ENCODE data around the gene WWOX. TPM values are rescaled to one million over a fixed set of nuclear protein-coding genes. Genes with fewer than 3 reads are reported as not detected.

The WWOX gene
- total RNA-seq, 6 experiments from 2014 or later: 13.0 to 24.3 (median 16.5) TPM

DNA sequence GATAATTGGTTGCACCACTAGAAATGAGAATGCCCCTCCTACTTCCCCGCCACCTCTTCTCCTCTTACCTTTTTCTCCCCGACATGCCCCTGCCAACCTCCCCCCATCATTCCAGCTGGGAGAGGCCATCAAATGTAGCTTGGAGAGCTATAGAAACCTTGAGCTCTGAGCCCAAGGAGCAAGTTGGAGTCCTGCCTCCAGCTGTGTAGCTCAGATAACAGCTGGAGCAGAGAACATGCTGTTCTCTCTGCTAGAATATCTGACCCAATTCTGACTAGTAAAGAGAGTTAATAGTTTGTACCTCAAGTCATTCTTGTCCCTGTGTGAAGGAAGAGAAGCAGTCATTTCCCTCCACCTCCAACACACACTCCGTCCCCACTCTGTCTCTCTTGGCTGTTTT, 1010.8 kb downstream of the WWOX start:
- TF ChIP-seq CTCF (IDR thresholded peaks at IDR 0.05) (no peak), POLR2A (IDR thresholded peaks at IDR 0.05) (no peak)
- Histone ChIP-seq H3K4me1 (no peaks in the 10 kb centered on the region), H3K9me3 (no peaks in the 10 kb centered on the region), H3K27me3 (no peaks in the 10 kb centered on the region), H3K36me3 (no peaks in the 10 kb centered on the region), H3K27ac (no peak overlapping the region), H3K4me3 (no peak overlapping the region)
- DNase-seq: no peak
- 96% methylated on average over 3 of the region's 3 CpGs for WGBS (ENCODE audit: insufficient coverage, low coverage, low lambda C conversion rate, missing lambda C conversion rate)
- intact Hi-C loops (cut with DNase I): no loop called here
- no peak for ATAC-seq

DNA sequence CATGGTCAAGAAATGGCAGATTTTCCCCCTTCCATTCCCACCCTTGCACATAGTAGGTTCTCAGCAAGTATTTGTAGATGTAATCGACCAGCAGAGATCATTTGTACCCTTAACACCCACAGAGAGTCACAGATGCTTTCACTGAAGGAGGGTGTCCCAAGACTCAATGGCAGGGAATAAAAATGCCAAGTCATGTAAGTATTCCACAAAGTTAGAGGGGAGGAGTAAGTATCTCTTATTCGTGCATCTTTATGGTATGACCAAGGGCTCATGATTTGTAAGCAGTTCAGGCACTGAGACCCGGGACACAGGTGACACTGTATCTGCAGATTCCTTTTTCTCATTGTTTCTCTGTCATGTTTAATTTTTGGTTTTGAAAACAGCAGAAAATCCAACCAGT, 1011.5 kb downstream of the WWOX start:
- intact Hi-C loops (cut with DNase I): no loop called here
- ATAC-seq (no peak), DNase-seq (no peak)
- Histone ChIP-seq H3K27ac (no peak overlapping the region), H3K9me3 (no peaks in the 10 kb centered on the region), H3K4me3 (no peak overlapping the region), H3K27me3 (no peaks in the 10 kb centered on the region), H3K4me1 (no peaks in the 10 kb centered on the region), H3K36me3 (no peaks in the 10 kb centered on the region)
- 62% methylated on average over 3 of the region's 3 CpGs for WGBS (ENCODE audit: insufficient coverage, low coverage, low lambda C conversion rate, missing lambda C conversion rate)
- TF ChIP-seq CTCF (IDR thresholded peaks at IDR 0.05): no peak
- TF ChIP-seq POLR2A (IDR thresholded peaks at IDR 0.05): no peak

DNA sequence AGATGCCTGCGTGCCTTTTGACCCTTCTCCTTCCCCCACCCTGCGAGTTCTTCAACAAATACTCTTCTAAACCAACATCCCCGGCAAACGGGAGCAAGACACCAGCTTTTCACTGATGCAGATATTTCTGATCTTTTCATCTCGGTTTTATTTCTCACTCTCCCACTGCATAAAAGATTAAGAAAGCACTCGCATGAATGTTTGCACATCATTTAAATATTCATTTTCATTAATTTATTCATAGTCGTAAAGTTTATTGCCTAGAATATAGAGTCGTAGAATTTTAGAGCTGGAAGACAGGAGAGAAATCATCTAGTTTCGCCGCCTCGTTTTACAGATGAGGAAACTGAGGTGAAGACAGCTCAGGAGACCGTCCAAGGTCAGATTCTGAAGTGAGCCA, 1013.0 kb downstream of the WWOX start:
- intact Hi-C loops (cut with DNase I): no loop called here
- ATAC-seq (no peak), DNase-seq (no peak)
- Histone ChIP-seq H3K27ac (no peak overlapping the region), H3K36me3 (no peaks in the 10 kb centered on the region), H3K9me3 (no peaks in the 10 kb centered on the region), H3K4me1 (no peaks in the 10 kb centered on the region), H3K4me3 (no peak overlapping the region), H3K27me3 (no peaks in the 10 kb centered on the region)
- WGBS (ENCODE audit: insufficient coverage, low coverage, low lambda C conversion rate, missing lambda C conversion rate): 88% methylated on average over 12 of the region's 12 CpGs
- TF ChIP-seq CTCF (IDR thresholded peaks at IDR 0.05) (no peak), POLR2A (IDR thresholded peaks at IDR 0.05) (no peak)

- no peak for ATAC-seq
- H3K36me3 ChIP-seq: no peaks in the 10 kb centered on the region
- no peak for DNase-seq
- H3K27me3 ChIP-seq: no peaks in the 10 kb centered on the region
- no peak overlapping the region for H3K27ac ChIP-seq
- WGBS (ENCODE audit: insufficient coverage, low coverage, low lambda C conversion rate, missing lambda C conversion rate): 67% methylated on average over 3 of the region's 5 CpGs
- H3K9me3 ChIP-seq: no peaks in the 10 kb centered on the region
- TF ChIP-seq POLR2A (IDR thresholded peaks at IDR 0.05) (no peak), CTCF (IDR thresholded peaks at IDR 0.05) (no peak)
- H3K4me3 ChIP-seq: no peak overlapping the region
- H3K4me1 ChIP-seq: no peaks in the 10 kb centered on the region
- intact Hi-C loops (cut with DNase I): no loop called here
These were observed 1014.4 kb downstream of the WWOX start for GRCh38 chr16:79113826-79114225.

DNA sequence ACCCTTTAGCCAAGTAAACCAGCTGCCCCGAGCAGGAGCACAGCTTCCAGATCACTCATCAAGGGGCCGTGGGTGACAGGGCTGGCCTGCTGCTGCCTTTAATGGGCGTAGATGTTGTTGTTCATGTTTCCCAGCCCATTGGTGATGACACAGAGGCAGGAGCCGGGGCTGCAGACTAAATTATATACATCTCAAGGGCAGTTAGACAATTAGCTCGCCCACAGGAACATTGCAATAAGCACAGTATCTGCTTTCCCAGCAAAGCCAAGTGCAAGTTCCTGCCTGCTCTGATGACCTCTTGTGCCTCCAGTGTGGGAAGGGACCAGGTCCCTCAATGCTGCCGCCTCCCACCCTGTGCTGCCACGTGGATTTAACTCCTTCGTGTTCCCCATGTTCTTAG, 1015.3 kb downstream of the WWOX start:
- no peak for ATAC-seq
- DNase-seq: no peak
- TF ChIP-seq CTCF (IDR thresholded peaks at IDR 0.05) (no peak), POLR2A (IDR thresholded peaks at IDR 0.05) (no peak)
- H3K4me3 ChIP-seq: no peak overlapping the region
- H3K4me1 ChIP-seq: no peaks in the 10 kb centered on the region
- no peak overlapping the region for H3K27ac ChIP-seq
- intact Hi-C loops (cut with DNase I): no loop called here
- H3K27me3 ChIP-seq: no peaks in the 10 kb centered on the region
- no peaks in the 10 kb centered on the region for H3K36me3 ChIP-seq
- 53% methylated on average over 4 of the region's 8 CpGs for WGBS (ENCODE audit: insufficient coverage, low coverage, low lambda C conversion rate, missing lambda C conversion rate)
- H3K9me3 ChIP-seq: no peaks in the 10 kb centered on the region

Measured in right lobe of liver (tissue), 6 donors.